ENCODE measurements around the gene PPP1R12A. TPM values are rescaled to one million over a fixed set of nuclear protein-coding genes. Genes with fewer than 3 reads are reported as not detected.

PPP1R12A gene
- polyA plus RNA-seq, 3 donors = 26.2 to 57.2 (median 33.1) TPM

GRCh38 chr12:79955561-79955960 lies 20.7 kb upstream of the PPP1R12A start:
- H3K27me3 Mint-ChIP-seq (ENCODE audit: low read depth in 3 of 3) = peaks cover 0 to 2% (median 1%) of the 10 kb centered on the region in 3 donors
- H3K9me3 Mint-ChIP-seq = peaks cover 4 to 16% (median 10%) of the 10 kb centered on the region in 7 donors
- H3K27me3 ChIP-seq (ENCODE audit: control insufficient read depth in 2 of 2, insufficient read depth in 2 of 2, low read length in 2 of 2) = no peaks in the 10 kb centered on the region
- no peak overlapping the region for H3K4me2 ChIP-seq (replicated peaks; ENCODE audit: extremely low read depth, low read length, poor library complexity, severe bottlenecking)
- intact Hi-C loops (cut with micrococcal nuclease) = no loop called here
- no peak overlapping the region for H2AFZ ChIP-seq (ENCODE audit: insufficient read depth, low read depth, low read length, poor library complexity, severe bottlenecking)
- TF ChIP-seq CTCF (IDR thresholded peaks at IDR 0.05) = no peak
- no peak overlapping the region for H3K9ac ChIP-seq (ENCODE audit: insufficient read depth, low read length, poor library complexity, severe bottlenecking)
- H3K4me1 ChIP-seq (ENCODE audit: control insufficient read depth in 1 of 2, insufficient read depth in 2 of 2, low read length in 2 of 2) = no peaks in the 10 kb centered on the region
- 95% methylated on average over 3 of the region's 3 CpGs for WGBS (ENCODE audit: insufficient coverage)
- H3K4me3 Mint-ChIP-seq = no peak overlapping the region
- H3K27ac Mint-ChIP-seq = no peak overlapping the region
- H3K36me3 Mint-ChIP-seq = no peaks in the 10 kb centered on the region
- no peaks in the 10 kb centered on the region for H3K36me3 ChIP-seq (replicated peaks in 1 of 2; ENCODE audit: control insufficient read depth in 1 of 2, insufficient read depth in 2 of 2, low read length in 2 of 2)
- H4K20me1 ChIP-seq (ENCODE audit: insufficient read depth, low read length) = no peaks in the 10 kb centered on the region
- no peak for DNase-seq
- H3K4me3 ChIP-seq (replicated peaks in 1 of 3; ENCODE audit: low read depth in 2 of 3, low read length in 3 of 3) = no peak overlapping the region
- no peak overlapping the region for H3K27ac ChIP-seq (ENCODE audit: low read depth in 1 of 2, low read length in 2 of 2)
- peaks cover 0 to 6% of the 10 kb centered on the region in 2 donors for H3K9me3 ChIP-seq (replicated peaks in 1 of 2; ENCODE audit: control insufficient read depth in 1 of 2, insufficient read depth in 1 of 2, low read length in 2 of 2)
- no peaks in the 10 kb centered on the region for H3K4me1 Mint-ChIP-seq
- H3K79me2 ChIP-seq (ENCODE audit: insufficient read depth, low read length) = no peaks in the 10 kb centered on the region

GRCh38 chr12:79954037-79954610 lies 19.2 kb upstream of the PPP1R12A start:
- no peak overlapping the region for H3K4me3 ChIP-seq (replicated peaks in 1 of 3; ENCODE audit: low read depth in 2 of 3, low read length in 3 of 3)
- peaks cover 0 to 6% of the 10 kb centered on the region in 2 donors for H3K9me3 ChIP-seq (replicated peaks in 1 of 2; ENCODE audit: control insufficient read depth in 1 of 2, insufficient read depth in 1 of 2, low read length in 2 of 2)
- H3K4me1 ChIP-seq (ENCODE audit: control insufficient read depth in 1 of 2, insufficient read depth in 2 of 2, low read length in 2 of 2) = no peaks in the 10 kb centered on the region
- H3K4me3 Mint-ChIP-seq = no peak overlapping the region
- no peaks in the 10 kb centered on the region for H3K79me2 ChIP-seq (ENCODE audit: insufficient read depth, low read length)
- intact Hi-C loops (cut with micrococcal nuclease) = no loop called here
- no CpG with 5 or more reads among the region's 2 CpGs for WGBS (ENCODE audit: insufficient coverage)
- peaks cover 1 to 4% (median 3%) of the 10 kb centered on the region in 3 donors for H3K27me3 Mint-ChIP-seq (ENCODE audit: low read depth in 3 of 3)
- no peak overlapping the region for H3K27ac ChIP-seq (ENCODE audit: low read depth in 1 of 2, low read length in 2 of 2)
- H3K4me1 Mint-ChIP-seq = no peaks in the 10 kb centered on the region
- peaks cover 4 to 16% (median 10%) of the 10 kb centered on the region in 7 donors for H3K9me3 Mint-ChIP-seq
- H4K20me1 ChIP-seq (ENCODE audit: insufficient read depth, low read length) = no peaks in the 10 kb centered on the region
- no peak overlapping the region for H2AFZ ChIP-seq (ENCODE audit: insufficient read depth, low read depth, low read length, poor library complexity, severe bottlenecking)
- no peak overlapping the region for H3K4me2 ChIP-seq (replicated peaks; ENCODE audit: extremely low read depth, low read length, poor library complexity, severe bottlenecking)
- no peaks in the 10 kb centered on the region for H3K27me3 ChIP-seq (ENCODE audit: control insufficient read depth in 2 of 2, insufficient read depth in 2 of 2, low read length in 2 of 2)
- no peak overlapping the region for H3K27ac Mint-ChIP-seq
- no peak for DNase-seq
- no peak for TF ChIP-seq CTCF (IDR thresholded peaks at IDR 0.05)
- no peaks in the 10 kb centered on the region for H3K36me3 Mint-ChIP-seq
- H3K36me3 ChIP-seq (replicated peaks in 1 of 2; ENCODE audit: control insufficient read depth in 1 of 2, insufficient read depth in 2 of 2, low read length in 2 of 2) = no peaks in the 10 kb centered on the region
- no peak overlapping the region for H3K9ac ChIP-seq (ENCODE audit: insufficient read depth, low read length, poor library complexity, severe bottlenecking)

Data from CD14-positive monocyte (primary cell).